Progenitor cell of endocrine pancreas (in vitro differentiated cells): Measurements from ENCODE around the gene ZGPAT. TPM values are rescaled to one million over a fixed set of nuclear protein-coding genes. Genes with fewer than 3 reads are reported as not detected.

ENCODE experiments used
- DNase-seq: peaks from one replicate; pipeline ENCODE4 v3.0.0; 2021; ENCODE audit warnings: low spot score; ENCODE audit not compliant: unreplicated experiment
- H3K27ac Mint-ChIP-seq: 2 replicates; pipeline ENCODE4 v1.8.0; 2021; ENCODE audit warnings: mild to moderate bottlenecking, moderate library complexity, mixed read lengths
- H3K27me3 Mint-ChIP-seq: 2 replicates; pipeline ENCODE4 v1.8.0; 2021; ENCODE audit warnings: mixed read lengths
- H3K36me3 Mint-ChIP-seq: 2 replicates; pipeline ENCODE4 v1.8.0; 2022; ENCODE audit warnings: mixed read lengths; ENCODE audit not compliant: insufficient read depth
- H3K4me1 Mint-ChIP-seq: 2 replicates; pipeline ENCODE4 v1.8.0; 2021; ENCODE audit warnings: low read depth, mixed read lengths
- H3K4me3 Mint-ChIP-seq: 2 replicates; pipeline ENCODE4 v1.8.0; 2021; ENCODE audit warnings: low read depth, mild to moderate bottlenecking, moderate library complexity, mixed read lengths
- H3K9me3 Mint-ChIP-seq: 2 replicates; pipeline ENCODE4 v1.8.0; 2021; ENCODE audit warnings: low read depth, mixed read lengths
- total RNA-seq: library from RNA; stranded (reverse); gene quantifications from 2 replicates; pipeline ENCODE4 v1.2.1, GENCODE V29; 2021
- TF ChIP-seq, protein P1 (sequence below): fragments of 200-600 bp; sonication (generic); IDR thresholded peaks from one replicate; pipeline ENCODE4 v1.5.0; 2021; ENCODE audit warnings: antibody characterized with exemption, mild to moderate bottlenecking; ENCODE audit not compliant: unreplicated experiment

The ZGPAT gene
- total RNA-seq, 1 donor from 2014 or later: 38.5 TPM

DNA sequence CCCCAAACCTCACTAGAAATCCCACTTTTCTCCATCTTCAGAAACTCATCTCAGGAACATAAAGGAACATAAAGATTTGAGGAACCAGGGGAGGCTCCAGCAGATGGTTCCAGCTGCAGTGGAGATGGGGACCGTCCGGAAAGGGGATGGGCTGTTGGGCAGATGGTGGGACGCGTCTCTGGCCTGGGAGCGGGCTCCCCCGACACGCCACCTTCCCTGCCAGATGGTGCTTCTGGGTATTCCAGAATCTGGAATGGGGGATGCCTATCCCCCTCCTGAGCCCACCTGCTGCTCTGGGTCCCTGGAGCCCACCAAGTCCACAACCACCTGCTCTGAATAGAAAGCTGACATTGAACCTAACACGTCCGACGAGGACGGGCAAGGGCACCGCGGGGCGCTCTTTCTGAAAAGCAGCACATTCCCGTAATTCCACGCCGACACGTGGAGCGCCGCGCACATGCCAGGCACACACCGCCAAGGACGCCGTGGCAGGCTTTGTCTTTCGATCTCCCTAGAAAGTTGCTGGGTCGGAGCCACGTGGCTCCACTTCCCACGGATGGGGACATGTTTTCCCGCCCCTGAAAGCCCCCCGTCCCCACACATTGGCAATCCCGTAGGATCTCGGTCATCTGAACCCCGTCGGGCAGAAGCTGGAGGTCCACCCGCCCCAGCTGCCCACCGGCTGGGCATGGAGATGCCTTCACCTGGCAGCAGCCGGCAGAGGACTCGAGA, 59.0 kb downstream of the ZGPAT start:
- no peaks in the 10 kb centered on the region for H3K27me3 Mint-ChIP-seq
- H3K9me3 Mint-ChIP-seq: no peaks in the 10 kb centered on the region
- no peak overlapping the region for H3K27ac Mint-ChIP-seq
- peaks cover 9% of the 10 kb centered on the region for H3K36me3 Mint-ChIP-seq
- H3K4me1 Mint-ChIP-seq: peaks cover 1% of the 10 kb centered on the region
- no peak overlapping the region for H3K4me3 Mint-ChIP-seq
- DNase-seq: no peak
- TF ChIP-seq, protein P1, sequence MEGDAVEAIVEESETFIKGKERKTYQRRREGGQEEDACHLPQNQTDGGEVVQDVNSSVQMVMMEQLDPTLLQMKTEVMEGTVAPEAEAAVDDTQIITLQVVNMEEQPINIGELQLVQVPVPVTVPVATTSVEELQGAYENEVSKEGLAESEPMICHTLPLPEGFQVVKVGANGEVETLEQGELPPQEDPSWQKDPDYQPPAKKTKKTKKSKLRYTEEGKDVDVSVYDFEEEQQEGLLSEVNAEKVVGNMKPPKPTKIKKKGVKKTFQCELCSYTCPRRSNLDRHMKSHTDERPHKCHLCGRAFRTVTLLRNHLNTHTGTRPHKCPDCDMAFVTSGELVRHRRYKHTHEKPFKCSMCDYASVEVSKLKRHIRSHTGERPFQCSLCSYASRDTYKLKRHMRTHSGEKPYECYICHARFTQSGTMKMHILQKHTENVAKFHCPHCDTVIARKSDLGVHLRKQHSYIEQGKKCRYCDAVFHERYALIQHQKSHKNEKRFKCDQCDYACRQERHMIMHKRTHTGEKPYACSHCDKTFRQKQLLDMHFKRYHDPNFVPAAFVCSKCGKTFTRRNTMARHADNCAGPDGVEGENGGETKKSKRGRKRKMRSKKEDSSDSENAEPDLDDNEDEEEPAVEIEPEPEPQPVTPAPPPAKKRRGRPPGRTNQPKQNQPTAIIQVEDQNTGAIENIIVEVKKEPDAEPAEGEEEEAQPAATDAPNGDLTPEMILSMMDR: no peak

DNA sequence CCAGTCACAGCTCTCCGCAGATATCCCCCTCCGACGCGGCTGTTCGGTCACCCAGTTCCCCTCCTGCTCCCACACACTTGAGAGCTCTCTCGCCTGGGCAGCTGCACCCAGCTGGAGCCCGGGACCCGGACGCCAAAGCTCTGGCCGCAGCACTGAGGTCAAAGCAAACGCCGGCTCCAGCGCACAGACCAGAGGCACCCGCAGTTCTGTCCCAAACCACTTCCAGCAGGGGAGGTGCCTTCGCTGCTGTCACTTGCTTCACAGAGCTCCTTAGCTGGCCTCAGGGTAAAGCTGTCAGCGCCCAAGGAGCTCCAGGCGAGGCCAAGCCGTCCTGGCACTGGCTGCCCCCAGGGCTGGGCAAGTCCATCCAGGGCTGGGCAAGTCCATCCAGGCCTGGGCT, 59.6 kb downstream of the ZGPAT start:
- Mint-ChIP-seq H3K36me3 (peaks cover 9% of the 10 kb centered on the region), H3K27ac (no peak overlapping the region), H3K9me3 (no peaks in the 10 kb centered on the region), H3K4me1 (no peaks in the 10 kb centered on the region), H3K4me3 (no peak overlapping the region), H3K27me3 (no peaks in the 10 kb centered on the region)
- TF ChIP-seq, protein P1: no peak
- no peak for DNase-seq

DNA sequence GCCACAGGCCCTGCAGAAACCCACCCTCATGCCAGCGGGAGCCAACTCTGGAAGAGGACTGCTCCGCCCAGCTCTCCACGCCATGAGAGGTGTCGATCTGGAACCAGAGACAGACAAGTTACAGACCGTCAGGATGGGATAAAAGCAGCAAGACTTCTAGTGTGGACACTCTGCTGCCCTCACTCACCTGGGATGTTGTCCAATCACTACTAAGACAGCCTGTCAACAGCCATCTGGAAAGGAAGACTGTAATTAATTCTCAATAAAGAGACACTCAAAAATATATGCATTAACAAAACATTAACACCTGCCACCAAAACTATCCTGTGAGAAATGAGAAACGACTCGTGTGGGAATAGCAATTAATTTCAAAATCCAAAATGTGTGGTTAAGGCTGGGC, 60.0 kb downstream of the ZGPAT start:
- H3K27ac Mint-ChIP-seq: no peak overlapping the region

GRCh38 chr20:63768591-63769515, 61.0 kb downstream of the ZGPAT start:
- TF ChIP-seq, protein P1: no peak
- Mint-ChIP-seq H3K27me3 (no peaks in the 10 kb centered on the region), H3K4me1 (no peaks in the 10 kb centered on the region), H3K9me3 (no peaks in the 10 kb centered on the region), H3K4me3 (no peak overlapping the region), H3K27ac (no peak overlapping the region), H3K36me3 (peaks cover 7% of the 10 kb centered on the region)
- no peak for DNase-seq

More for the DNA sequence above, 60.0 kb downstream of the ZGPAT start:
- Mint-ChIP-seq H3K36me3 (peaks cover 9% of the 10 kb centered on the region), H3K9me3 (no peaks in the 10 kb centered on the region), H3K4me3 (no peak overlapping the region), H3K4me1 (no peaks in the 10 kb centered on the region), H3K27me3 (no peaks in the 10 kb centered on the region)
- DNase-seq: no peak
- TF ChIP-seq, protein P1: no peak

DNA sequence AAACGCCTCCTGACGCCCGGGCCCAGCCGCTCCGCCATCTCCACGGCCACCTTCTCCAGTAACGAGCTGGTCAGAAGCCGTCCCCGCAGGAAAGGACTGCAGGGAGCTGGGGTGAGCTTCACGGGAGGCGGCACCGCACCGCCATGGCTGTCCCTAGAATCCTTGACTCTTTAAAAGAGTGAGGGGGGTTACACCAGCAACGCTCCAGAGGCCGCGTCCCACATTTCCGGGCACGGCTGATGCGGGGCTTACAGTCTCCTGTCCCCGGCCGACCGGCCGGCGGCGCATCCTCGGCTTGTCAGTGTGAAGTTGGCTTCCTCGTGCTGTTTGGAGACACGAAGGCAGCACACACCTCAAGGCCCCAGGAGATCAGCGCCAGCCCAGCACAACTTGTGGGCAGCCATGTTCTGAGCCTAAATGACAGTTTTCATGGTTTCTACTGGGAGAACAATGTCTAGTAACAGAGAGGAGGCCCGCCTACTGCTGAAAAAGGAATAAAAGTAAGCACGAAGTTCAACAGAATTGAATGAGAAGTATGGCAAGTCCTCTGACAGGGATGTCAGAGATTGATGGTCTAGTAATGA, 62.1 kb downstream of the ZGPAT start:
- H3K27me3 Mint-ChIP-seq: no peaks in the 10 kb centered on the region
- TF ChIP-seq, protein P1: no peak
- H3K9me3 Mint-ChIP-seq: no peaks in the 10 kb centered on the region
- peaks cover 2% of the 10 kb centered on the region for H3K4me1 Mint-ChIP-seq
- H3K27ac Mint-ChIP-seq: no peak overlapping the region
- peaks cover 8% of the 10 kb centered on the region for H3K36me3 Mint-ChIP-seq
- no peak overlapping the region for H3K4me3 Mint-ChIP-seq
- DNase-seq: no peak
